HG03354 (cell line): ENCODE results near the gene DUS4L.

Experiments
- ATAC-seq: cut with Tn5 transposase; IDR thresholded peaks from one replicate; pipeline ENCODE4 v1.9.1; 2021; ENCODE audit warnings: mild to moderate bottlenecking; ENCODE audit not compliant: unreplicated experiment, poor library complexity, severe bottlenecking

DUS4L gene

DNA sequence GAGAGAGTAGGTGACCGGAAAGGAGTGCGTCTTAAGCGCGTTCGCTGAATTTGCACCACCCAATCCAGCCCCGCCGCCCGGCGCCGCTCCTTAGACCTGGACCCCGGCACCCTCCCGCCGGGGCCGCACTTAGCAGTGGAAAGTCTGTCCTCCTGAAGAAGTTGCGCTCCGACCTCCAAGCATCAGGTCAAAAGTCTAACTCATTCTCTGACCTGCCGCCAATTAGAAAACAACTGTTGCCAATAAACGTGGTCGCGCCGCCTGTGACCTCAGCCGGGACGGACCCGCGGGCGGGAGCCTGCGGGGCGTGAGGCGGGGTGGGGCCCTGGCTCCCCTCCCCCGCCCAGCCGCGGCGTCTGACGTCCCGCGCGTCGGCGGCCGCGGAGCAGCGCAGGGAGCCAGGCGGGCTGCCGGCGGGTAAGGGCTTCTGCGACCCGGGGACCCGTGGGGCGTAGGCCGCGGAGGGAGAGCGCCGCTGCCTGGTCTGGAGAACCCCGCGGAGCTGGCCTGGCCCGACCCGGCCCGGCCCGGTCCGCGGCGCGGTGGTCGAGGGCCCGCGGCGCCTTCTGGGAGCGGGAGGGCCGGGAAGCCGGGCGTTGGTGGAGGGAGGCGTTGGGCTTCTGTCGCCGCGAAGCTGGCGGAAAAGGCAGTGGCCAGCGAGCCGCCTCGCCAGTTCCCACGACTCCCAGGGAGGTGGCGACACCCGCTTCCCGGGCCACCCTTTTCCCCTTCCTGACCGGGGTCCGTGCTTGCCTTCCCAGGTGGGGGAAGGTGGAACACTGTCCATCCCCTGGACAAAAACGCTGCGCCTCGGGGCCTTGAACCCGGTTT is 16.3 kb downstream of the DUS4L start, which contains the start of gene BCAP29:
Gene BCAP29, plus strand, starts transcription at position 362 of the 831 bp plus-strand sequence. CDS start 527 bp downstream, outside the sequence.
- ATAC-seq: peak; percentile 92

DNA sequence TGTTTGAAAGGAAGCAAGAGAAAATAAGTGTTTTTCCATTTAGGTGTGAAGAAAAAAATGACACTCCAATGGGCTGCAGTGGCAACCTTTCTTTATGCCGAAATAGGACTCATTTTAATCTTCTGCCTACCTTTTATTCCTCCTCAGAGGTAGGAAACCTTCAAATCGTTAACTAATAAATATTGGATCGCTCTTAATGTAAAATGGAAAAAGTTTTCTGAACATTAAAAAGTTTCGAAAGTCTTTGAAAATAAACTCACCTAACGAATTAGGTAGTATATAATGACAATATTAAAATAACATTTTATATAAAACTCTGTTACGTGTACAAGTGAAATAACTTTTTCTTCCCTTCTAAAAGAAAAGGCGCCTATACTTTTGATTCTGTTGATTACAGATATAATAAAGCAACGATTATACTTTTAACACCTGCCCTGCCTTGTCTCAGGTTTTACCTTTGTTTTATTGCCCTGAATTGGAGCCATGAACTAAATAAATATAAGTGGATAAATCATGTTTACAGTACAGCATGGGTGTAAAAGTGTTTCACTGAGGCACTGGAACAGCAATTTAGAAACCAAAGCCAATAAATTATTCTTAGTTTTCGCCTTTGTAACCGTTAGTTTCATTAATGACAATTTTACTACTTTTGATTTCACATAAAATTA is 17.1 kb downstream of the DUS4L start:
- no peak for ATAC-seq

DNA sequence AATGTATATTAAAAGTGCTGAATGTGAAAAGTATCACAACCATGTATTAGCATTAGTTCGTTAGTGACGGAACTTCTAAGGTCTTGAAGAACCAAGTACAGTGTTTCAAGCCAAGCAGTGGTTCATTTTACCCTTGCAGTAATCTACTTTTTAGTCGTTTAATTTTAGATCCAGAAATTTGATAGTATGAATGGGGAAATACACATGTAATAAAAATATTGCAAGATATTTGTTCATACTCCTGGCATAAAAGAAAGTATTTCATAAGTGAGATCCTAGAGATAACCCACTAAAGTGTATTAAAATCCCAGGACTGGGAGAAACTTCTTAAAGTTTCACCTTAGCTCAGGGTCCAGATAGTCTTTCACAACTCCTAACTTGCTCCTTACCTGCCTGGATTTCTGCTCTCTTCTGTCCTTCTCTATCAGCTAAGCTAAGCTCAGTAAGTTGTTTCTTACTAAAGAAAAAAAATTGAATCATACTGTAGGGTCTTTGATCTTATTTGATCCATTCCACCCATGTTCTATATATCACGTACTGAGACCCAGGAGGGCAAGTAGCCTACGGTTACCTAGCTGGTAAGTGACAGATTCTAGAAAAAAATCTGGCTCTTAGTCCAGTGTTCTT is 17.7 kb downstream of the DUS4L start:
- ATAC-seq: no peak

DNA sequence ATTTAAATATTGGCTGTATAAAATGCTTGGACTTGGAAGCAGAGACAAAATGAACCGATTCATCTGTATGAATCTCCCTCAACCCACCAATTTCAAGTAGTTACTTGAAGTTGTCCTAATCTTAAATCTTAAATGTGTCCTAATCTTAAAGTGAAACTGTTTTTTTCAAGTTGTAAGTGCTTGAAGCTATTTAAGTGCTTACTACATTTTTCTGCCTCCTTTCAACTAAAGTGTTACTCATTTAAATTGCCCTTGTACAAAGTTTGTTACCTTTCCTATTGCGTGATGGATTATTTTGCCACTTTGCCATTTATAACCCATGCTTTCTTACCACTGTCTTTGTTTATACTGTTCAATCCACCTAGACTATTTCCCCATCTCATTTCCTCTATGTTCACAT is 19.1 kb downstream of the DUS4L start:
- ATAC-seq: no peak

DNA sequence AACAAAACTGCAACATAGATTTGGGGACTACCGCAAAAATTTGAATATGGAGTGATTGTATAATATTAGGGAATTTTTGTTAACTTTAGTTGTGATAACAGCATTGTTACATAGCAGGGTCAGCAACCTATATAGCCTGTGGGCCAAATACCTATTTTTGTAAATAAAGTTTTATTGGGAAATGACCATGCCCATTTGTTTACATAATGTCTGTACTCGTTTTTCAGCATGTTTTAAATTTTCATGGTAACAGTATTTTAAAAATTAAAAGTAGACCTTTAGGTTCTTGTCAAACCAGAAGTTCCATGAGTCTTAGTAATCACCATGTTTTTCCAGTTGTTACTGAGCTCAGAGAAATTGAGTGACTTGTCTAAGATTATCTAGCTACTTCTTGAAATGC is 20.9 kb downstream of the DUS4L start:
- no peak for ATAC-seq

DNA sequence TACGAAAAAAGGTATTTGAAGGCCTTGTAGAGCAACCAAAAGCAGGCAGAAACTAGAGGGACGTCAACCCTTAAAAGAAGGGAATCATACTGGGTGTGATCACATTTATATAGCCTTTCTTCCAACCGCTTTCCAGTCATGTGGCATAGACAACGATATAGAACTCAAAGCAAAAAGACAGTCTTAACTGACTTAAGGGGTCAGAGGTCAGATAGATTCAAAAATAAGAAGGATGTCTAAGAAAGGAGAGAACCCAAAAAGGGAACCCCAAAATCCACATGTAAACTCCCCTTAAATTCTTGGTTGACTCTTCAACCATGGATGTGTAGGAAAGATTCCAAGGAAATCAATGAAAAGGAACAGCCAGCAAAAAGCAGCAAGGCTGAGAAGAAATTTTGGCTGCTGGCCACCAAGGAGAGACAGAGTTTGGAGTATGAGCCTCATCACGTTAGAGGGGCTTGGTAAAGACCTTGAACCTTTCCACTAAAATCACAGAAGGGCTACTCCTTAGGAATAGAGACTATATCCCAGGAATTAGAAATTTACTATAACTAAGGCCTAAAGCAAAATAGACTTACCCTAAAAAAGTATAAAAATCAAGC is 24.9 kb downstream of the DUS4L start:
- ATAC-seq: no peak

DNA sequence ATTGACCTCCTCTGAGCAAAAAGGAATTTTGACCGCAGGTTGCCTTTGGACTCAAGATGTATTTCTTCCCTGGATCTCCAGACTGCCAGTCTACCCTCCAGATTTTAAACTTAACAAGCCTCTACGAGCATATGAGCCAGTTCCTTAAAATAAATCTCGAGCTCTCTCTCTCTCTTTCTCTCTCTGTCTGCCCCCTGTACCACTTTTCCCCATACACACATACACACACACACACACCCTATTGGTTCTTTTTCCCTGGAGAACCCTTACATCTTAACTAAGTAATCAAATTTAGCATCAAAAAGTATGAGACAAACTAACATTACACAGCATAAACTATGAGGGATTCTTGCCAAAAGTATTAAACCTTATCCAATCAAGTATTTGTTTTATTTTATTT is 27.6 kb downstream of the DUS4L start:
- no peak for ATAC-seq

DNA sequence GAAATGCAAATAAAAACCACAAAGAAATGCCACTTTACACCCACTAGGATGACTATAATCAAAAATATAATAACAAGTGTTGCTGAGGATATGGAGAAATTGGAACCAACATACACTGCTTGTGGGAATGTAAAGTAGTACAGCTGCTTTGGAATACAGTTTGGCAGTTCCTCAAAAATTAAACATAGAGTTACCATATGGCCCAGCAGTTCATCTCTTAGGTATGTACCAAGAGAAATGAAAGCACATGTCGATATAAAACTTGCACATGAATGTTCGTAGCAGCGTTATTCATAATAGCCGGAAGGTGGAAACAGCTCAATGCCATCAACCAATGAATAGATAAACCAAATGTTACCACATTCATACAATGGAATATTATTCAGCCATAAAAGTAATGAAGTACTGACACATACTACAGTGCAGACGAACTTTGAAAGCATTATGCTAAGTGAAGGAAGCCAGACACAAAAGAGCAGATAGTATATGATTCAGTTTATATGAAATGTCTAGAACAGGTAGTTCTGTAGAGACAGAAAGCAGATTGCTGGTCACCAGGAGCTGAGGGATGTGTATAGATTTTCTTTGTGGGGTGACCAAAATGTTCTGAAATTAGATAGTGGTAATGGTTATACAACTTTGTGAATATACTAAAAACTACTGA is 28.7 kb downstream of the DUS4L start:
- ATAC-seq: no peak

DNA sequence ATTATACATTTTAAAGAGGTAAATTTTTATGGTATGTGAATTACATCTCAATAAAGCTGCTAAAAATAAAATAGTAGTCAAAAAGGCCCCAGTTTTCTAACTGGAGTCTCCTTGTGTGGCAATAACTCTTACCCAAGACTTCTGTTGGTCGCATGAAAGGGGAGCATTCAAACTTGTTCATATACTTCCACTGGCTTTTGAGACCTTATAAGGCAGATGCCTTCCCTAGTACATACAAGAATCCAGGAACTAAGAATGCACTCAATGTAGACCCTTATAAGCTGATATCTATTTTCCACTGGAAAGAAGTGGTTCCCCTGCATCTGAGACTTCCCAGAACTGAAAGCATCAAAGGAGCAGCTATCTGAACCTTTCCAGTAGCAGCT is 29.2 kb downstream of the DUS4L start:
- ATAC-seq: no peak

DNA sequence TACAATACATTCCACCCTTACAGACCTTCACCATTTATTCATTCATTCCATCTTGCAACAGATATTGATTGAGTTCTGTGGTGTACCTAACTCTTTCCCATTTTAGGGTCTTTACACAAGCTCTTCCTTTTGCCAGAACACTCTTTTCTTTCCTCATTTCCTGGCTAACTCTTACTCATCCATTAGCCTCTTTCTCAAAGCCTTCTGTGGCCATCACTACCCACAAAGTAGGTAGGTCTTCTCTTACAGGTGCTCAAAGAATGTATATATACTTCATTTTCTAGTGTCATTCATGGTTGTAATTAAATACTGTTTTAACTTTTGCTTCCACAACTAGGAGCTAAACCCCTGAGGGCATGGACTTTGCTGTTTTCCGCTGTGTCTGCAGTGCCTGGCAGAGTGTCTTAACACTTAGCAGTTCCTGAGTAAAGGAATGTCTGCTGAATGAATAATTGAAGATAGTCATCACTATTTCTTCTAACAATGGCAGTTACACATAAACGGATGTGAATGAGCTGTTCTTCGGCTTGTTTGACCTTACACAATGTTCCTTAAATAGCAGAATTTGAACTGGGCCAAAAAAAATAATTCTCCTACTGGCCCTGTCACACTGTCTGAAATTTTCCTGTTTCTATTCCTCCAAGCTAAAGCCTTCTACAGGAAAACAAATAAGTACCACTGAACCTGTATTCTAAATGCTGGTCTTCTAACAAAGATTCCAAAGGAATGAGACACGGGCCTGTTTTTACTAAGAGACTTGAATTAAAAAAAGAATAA is 31.4 kb downstream of the DUS4L start:
- no peak for ATAC-seq

DNA sequence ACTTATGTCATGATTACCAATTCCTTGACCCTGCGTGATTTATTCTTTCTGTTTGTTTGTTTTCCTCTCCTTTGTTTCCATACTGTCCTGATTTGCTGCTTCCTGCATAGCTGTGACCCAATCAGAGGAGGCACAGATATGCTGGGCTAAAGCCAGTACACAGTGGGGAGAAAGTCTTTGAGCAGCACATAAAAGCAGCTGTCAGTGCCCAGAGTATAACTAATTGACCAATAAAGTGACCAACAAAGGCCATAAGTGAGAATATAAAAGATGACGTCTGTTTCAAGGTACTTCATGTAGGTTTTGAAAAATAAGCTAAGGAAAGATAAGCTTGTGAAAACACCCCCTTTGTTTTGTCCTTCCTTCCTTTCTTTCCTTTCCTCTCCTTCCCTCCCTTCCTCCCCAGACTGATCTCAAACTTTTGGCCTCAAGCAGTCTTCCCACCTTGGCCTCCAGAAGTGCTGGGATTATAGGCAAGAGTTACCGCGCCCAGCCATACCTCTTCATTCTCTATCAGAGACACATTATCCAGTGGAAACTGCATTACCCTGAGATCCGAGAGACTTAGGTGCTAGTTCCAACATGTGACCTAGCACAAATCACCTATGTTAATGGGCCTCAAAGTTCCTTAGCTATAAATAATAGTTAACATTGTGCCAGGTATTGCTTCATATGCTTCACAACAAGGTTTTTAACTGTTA is 33.3 kb downstream of the DUS4L start:
- ATAC-seq: no peak

DNA sequence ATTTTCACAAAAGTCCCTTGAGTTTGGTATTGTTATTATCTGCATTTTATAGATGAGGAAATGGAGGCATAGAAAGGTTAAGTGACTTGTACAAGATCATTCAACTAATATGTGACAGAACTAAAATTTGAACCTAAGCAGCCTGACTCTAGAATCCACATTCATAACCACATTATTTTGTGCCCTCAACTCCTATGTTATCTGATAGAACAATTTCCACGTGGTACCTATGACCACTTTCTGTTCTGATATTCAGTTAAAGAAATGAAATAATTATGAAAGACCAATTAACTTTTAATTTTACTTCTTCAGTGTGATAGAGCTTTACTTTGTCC is 33.8 kb downstream of the DUS4L start:
- ATAC-seq: no peak

DNA sequence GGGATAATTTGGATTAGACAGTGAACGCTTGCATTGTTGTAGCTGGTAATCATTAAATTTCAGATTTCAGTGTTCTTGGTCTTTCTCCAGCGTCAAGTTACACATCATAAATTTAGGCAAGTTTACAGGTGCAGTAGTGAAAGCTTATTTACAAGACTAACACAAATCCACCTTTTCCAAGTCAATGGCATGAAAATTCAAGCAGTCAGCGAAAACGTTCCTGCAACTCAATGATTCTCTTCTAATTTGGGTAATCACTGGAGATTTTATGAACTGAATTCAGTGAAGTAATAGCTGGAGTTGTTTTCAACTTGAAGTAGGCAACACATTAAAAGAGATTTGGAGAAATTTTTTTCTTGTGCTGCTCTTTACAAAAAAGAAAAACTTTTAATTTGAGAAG is 34.2 kb downstream of the DUS4L start:
- no peak for ATAC-seq

DNA sequence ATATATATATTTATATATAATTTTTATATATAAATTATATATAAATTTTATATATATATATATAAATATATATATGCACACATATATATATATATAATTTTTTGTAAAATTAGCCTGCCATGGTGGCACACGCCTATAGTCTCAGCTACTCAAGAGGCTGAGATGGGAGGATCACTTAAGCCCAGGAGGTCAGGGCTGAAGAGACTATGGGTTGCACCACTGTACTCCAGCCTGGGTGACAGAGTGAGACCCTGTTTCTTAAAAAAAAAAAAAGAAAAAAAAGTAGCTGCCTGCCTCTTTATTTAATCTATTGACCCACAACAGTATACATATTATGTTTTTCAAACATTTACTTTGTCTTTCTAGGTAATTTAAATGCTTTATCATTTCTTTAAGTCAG is 35.5 kb downstream of the DUS4L start:
- ATAC-seq: no peak

DNA sequence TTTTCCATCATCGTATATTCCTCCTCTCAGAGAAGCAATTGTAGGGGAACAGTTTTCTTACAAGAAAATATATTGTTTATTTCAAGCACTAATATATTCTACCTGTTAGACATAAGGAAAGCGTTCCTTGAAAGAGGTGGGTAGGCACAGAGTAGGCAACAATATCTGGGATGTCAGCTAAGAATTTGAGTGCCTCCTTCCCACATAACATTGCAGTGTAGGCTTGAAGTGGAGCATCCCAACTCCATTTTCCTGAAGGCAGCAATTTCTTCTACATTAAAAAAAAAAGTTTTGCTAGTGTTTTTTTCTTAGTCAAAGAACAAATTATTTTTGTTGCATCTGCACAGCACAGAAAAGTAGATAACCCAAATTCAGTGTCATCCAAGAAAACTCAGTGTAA is 37.0 kb downstream of the DUS4L start:
- ATAC-seq: no peak

DNA sequence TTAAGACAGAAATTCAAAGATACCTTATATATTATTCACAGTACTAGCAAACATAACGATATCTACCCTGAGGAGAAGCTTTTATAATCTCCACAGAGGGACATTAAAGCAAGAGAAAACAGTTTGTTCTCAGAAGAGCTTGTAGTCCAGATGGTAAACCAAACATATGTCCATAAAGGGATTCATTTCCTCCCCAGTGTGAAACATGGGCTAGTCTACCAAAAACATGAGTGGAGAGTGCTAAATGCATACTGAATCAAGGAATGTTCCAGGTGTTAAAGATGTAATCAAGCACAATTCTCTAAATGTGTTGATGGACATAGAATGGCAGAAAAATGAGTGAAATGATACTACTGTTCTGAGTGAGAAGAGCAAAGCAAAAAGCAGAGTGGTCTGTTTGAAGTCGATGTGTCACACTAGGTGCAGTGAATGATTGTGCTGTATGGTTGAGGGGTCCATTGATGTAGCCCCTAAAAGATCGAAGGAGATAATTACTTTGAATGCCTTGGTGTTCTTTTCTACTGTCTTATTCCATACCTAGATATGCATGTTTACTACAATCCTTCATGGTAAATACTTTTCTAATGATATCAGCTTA is 41.5 kb downstream of the DUS4L start:
- no peak for ATAC-seq

DNA sequence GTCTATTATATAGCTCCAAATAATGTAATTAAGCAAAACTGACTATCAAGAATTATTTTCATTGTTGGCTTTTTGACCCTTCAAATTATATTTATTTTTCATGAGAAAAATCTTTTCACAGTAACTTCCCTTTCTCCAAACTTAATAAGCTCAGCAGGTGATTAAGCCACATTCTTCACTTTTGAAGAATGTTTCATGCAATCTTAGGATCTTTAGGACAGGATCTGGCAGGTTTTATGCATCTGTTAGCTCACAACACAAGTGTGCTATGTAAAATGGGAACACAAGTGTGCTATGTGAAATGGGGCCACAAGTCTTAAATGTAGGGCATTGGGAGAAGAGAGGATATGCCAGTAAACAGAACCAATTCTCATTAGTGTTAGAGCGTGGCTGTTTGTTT is 42.5 kb downstream of the DUS4L start:
- ATAC-seq: no peak

DNA sequence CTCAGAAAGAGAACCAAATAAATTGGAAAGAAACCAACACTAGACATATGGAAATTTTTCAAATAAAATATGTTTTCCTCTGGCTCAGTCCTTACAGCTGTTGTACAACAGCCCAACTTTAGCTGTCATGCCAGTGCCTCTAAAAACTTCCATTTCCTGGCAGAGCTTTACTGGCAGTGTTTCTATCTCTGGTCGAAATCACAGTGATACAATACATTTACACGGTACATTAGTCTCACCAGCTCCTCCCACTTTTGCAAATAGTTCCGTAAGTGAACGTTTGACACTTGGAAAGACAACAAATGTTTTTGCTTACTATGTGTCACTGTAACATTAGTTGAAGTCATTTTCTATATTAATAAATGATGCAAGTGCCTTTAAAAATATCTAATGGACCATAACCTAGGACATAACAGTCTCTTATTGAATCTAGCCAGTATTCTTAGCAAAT is 46.1 kb downstream of the DUS4L start:
- ATAC-seq: no peak
